HG03066 (cell line): ENCODE results near the gene RASSF1.

Experiments used
- ATAC-seq: cut with Tn5 transposase; IDR thresholded peaks from one replicate; pipeline ENCODE4 v1.9.1; 2021; ENCODE audit warnings: low read depth; ENCODE audit not compliant: unreplicated experiment

The RASSF1 gene, protein sequence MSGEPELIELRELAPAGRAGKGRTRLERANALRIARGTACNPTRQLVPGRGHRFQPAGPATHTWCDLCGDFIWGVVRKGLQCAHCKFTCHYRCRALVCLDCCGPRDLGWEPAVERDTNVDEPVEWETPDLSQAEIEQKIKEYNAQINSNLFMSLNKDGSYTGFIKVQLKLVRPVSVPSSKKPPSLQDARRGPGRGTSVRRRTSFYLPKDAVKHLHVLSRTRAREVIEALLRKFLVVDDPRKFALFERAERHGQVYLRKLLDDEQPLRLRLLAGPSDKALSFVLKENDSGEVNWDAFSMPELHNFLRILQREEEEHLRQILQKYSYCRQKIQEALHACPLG

GRCh38 chr3:50340448-50341329 is at the start of gene RASSF1:
Gene RASSF1, minus strand, starts transcription at chr3:50340836. Its CDS starts 31 bp downstream, at chr3:50340805.
- ATAC-seq, result peak; percentile 17

- ATAC-seq, result no peak
These were observed 48.8 kb upstream of the RASSF1 start for GRCh38 chr3:50389414-50389767.

GRCh38 chr3:50388720-50389413 is 48.2 kb upstream of the RASSF1 start:
- ATAC-seq, result no peak

DNA sequence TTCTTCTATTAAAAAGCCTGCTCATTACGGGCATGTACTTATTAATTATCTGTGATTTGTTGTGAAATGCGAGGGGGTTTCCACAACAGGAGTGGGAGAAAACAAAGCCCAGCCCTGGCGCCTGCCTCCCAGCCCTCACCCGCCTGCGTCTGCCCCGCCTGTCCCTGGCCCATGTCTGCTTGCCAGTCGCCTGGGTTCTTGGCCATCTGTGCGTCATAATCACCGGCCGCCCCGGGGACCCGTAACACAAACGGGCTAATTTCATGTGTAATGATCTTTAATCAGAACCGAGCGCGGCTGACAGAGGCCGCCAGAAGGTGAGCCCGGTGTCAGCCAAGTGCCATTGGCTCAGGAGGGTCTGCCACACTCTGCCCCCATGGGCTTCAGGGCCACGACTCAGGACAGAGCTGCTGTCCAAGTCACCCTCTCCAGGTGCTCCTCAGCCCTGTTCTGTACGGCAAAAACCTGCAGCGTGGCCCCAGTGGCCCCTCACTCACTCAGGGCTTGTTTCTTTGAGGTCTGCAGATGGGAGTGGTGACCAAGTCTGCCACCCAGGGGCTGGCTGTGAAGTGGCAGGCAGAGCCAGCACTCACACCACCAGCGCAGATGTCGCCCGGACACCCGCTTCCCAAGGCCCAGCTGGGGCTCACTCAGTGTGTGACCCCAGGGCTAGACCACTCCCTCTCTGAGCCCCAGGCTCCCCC is 47.5 kb upstream of the RASSF1 start:
- ATAC-seq, result no peak

DNA sequence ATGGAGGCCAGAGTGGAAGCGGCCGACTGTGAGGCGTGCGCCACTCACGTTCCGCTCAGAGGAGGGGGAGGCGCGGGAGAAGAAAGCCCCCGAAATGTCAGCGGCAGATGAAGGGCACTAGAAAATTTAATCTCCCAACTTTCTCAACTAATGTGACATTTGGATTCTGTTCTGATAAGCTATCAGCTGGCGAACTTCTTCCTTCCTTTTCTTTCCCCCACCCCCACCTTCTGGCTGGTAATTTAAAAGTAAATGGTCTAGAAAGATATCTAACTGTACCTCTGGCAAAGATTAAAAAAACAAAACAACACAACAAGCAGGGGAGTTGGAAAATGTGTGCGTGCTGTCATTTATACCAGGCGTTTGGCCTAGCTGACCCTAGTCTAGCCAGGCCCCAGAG is 45.1 kb upstream of the RASSF1 start:
- ATAC-seq, result no peak

DNA sequence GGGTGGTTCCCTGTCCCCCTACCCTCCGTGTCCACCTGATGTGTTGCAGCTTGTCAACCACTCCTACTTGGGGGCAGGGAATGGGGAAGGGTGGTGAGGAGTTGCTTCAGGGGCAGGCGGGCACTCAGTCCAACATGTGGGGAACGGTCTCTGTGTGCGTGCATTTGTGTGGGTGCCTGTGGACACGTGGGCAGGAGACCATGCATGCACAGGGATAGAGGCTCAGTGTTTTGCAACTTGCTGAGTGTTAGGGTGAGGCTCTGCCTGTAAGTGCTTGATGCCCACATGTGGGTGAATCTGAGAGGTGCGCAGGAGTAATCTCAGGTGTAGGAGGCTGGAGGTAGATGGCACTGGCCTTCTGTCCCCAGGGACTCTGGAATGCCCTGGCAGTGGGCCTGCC is 43.1 kb upstream of the RASSF1 start:
- no peak for ATAC-seq

GRCh38 chr3:50382722-50383121 is 42.1 kb upstream of the RASSF1 start:
- ATAC-seq, result no peak

DNA sequence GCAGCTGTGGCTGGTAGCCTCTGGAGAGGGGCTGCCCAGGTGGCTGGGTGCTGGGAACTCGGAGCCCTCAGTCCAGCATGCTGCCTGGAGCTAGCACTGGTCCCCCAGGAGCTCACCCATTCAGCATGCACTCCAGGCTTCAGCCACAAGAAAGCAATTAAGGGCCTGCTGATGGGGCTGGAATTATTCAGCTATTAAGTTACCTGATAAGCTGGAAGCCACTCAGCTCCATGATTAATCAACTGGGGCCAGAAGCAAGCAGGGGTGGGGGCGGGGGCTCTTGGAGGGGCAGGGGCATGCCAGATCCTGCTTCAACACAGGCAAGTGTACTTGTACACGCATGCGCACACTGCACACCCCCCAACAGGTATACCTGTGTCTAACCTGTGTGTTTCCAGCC is 40.7 kb upstream of the RASSF1 start:
- no peak for ATAC-seq

DNA sequence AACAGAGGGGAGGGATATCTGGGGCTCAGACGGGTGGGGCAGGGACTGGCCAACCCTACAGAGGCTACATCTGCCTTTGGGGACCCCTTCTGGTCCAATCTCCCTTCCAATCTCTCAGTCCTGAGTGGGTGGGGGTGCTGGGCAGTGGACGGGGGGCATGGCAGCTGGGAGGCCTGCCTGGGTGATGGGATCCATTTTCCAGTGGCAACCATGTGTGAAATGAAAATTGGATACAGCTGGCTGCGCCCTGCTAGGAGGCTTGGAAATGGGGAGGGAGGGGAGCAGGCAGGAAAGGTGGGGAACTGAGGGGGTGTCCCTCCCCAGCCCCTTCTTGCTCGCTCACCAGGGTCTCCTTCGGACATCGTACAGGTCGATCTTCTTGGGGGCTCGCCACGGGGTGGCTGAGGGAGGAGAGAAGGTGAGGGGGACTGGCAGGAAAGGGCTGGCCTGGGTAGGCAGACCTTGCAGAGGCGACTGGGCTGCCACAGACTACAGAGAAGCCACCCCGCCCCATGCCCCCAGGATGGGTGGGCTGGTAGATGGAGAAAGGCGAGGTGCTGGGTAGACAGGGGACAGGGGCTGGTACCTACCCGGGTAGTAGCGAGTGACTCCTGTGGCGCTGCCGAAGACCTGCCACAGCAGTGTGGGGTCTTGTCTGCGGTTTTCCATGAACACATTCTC is 39.9 kb upstream of the RASSF1 start:
- ATAC-seq, result no peak

GRCh38 chr3:50378757-50379156 is 38.1 kb upstream of the RASSF1 start:
- ATAC-seq, result no peak

DNA sequence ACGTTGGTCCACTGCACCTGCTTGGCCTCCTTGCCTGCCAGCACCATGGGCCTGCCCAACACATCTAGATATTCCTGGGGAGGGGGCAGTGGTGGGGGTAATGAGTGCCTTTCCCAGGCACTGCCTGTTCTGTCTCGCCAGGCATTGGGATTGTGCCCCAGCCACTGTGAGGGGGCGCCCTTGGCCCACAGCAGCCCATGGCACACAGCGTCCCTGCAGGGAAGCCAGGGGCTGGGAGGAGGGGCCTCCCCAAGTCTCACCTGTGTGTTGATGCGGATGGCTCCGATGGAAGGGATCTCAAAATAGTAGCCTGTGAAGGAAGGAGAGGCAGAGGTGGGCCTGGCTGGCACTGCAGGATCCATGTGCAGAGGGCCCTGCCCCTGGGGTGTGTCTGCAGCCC is 37.4 kb upstream of the RASSF1 start:
- no peak for ATAC-seq

DNA sequence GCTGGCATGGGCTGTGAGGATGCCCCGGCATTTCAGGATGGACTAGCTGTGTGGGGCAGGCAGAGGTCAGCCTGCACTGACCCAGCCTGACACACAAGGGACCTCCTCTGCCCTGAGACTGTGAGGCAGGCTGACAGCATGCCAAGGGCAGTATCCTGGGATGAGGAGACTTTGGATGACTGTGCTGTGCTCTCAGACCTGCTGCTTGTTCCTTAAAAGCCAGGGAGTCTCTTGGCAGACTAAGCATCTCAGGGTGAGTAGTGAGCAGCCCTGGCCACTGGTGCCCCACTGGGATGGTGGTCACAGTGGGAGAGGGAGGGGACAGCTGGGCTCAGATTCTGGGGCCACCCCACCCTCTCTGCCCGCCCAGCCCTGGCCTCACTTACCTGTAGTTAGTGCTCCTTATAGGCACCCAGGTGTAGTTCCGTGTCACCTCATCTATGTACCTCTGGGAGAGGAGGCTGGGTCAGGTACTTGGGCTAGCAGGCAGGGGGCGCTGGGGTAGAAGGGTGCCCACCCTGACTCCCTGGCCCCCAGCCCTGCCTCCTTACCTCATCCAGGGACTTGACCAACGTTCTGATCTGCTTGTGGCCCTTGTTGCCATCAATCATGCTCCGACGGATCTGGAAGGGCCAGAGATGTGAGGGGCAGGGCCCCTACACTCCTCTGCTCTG is 34.8 kb upstream of the RASSF1 start:
- ATAC-seq, result no peak

DNA sequence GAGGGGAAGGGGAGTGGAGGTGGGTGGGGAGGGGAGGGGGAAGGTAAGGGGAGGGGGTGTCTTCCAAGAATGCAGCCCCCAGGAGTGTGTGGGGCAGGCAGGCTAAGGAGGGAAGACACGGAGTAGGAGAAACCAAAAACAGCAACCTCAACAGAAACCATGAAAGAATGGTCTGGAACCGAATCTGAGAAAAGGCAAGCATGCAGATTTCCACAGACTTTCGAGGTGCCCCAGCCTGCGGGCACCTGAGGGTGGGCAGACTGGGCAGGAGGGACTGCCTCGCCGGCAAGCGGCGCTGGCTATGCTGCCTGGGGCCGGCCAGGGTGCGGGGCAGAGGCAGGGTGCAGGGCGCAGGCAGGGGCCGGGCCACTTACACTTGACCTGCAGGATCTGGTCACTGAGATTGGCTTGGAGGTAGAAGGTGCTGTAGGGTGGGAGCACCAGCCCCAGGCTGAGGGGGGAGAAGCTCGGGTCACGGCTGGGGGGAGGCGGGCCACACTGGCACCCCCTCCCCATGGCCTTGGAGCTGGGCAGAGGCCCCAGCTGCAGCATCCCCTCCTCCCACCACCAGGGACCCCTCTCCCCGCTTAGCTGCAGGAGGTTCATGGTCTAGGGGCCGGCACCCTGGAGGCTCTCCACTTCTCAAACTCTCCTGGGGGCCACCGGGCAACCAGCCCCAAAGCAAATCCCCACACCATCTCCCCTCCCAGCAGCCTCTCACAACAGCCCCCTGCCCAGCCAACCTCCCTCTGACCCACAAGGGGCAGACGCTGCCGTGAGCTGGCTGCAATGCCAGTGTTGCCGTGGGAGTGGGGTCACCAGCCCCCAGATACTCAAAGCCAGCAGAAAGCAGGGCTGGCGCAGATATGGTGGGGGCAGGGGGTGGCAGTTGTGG is 34.0 kb upstream of the RASSF1 start:
- no peak for ATAC-seq

GRCh38 chr3:50373146-50374051 is 32.8 kb upstream of the RASSF1 start:
- no peak for ATAC-seq

DNA sequence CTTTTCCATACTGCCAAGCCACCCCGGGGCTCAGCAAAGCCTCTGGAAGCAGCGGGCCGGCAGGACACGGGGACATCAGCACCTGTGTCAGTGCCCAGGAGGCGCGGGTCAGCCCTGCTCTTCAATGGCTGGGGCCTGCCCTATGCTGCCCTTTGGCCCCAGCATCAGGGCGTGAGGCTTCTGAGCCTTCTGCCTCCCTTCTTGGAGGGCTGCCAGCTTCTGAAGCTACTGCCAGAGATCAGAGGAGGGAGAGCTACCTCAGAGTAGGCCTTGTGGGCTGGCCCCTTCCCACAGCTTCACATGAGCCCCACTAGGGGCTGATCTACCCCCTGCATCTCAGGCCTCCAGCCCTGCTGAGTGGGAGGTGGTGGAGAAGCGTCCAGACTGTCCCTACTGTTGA is 31.7 kb upstream of the RASSF1 start:
- no peak for ATAC-seq

DNA sequence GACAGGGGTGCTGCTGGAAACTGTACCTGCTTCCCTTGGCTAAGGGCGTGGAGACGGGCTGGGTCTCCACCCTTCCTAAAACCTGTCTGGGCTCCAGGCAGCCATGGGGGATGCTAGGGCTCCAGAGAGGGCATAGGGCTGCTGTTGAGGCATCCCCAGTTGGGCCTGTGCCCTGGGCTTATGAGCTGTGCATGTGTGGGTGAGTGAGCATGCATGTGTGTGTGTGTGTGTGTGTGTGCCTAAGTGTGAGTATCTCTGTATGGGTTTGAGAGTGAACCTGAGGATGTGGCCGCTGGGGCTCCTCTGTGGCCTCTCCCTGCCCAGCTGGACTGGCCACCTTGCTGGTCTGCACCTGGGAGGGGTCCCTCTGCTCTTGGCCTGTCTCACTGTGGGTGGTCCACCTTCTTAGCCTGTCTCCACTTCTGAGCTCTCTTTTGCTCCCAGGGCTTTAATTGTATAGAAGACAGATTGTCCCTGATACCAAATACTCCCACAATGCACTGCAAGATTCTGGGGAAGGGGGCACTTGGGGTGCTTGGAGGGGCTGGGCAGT is 30.6 kb upstream of the RASSF1 start:
- ATAC-seq, result no peak

GRCh38 chr3:50370594-50370993 is 30.0 kb upstream of the RASSF1 start:
- no peak for ATAC-seq
